HG03521 (cell line): ENCODE results near the gene PDHA1.

ENCODE experiments used
- ATAC-seq: cut with Tn5 transposase; IDR thresholded peaks from one replicate; pipeline ENCODE4 v1.9.1; 2021; ENCODE audit warnings: mild to moderate bottlenecking, moderate library complexity; ENCODE audit not compliant: unreplicated experiment

Gene PDHA1

DNA sequence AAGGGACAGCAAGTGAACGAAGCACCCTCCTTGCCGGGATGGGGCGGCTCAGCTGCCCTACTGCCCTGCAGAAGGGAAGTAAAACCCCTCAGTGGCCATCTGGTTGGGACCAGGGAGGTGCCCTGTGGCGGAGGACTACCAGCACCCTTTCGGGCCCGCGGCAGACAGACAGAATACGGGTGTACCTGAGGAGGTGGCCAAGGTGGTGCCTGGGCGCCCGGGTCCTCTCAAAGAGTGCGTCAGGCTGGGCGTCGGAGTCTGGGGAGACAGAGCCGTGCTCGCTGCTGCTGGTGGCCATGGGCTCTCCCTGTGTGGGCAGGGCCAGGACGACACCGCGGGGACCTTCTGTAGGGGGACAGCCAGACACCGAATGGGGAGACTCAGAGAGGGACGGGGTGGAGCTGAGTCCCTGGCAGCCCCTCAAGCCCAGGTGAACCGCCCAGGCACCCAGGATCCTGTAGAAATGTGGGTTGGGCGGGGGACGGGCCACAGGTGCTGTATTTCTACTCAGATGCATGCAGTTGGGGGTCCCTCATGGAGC lies 29.7 kb downstream of the PDHA1 start:
- ATAC-seq, result no peak

DNA sequence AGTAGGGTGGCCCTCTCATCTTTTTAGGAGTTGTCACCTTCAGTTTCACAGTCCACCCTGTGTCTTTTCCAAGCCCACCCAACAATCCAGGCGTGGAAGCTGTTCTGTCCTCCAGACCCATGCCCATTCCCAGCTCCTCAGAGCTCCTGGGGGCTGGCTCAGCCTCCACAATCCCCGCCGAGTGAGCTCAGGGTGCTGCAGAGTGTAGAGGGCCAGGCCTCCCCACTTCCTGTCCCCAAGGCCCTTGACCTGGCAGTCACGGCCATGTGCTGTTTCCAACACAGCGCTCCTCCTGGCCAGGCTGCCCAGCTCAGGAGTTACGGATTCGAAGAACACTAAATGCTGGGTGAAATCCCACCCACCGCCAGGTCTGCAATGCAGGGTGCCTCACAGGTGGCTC lies 31.8 kb downstream of the PDHA1 start:
- ATAC-seq, result no peak

DNA sequence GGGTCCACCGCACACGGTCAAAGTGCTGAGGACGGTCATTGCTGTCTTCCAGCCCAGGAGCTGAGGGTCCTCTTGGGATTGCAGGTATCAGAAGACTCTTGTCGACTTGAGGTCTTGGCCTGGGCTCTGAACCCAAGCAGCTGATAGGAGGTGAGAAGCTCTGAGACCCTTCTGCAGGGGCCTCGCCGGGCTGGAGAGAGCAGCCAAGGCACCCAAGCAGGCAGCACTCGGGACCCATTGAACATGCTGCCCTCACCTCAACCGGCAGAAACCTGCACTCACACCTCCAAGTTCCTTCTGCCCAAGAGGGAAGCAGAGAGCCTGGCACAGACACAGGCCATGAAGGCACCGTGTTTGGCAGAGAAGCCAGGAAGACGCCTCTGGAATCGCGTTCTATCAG lies 34.1 kb downstream of the PDHA1 start:
- no peak for ATAC-seq

DNA sequence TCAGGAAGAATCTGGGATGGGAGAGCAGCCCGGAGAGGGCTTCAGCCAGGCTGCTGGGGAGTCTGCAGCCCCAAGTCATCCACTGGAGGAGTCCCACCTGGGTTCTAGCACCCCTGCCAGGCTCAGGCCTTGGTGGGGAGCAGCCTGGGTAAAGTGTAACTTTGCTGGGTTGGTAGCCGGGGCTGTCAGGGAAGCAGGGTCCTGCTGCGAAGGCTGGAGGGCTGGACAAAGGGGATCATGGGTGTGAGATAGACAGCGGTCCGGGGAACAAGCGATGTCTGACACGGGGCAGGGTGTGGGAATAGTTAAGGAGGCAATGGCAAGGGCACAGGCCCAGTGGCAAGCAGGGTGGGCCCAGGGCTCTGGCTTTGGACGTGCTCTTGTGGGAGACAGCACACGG lies 37.6 kb downstream of the PDHA1 start:
- ATAC-seq, result no peak

DNA sequence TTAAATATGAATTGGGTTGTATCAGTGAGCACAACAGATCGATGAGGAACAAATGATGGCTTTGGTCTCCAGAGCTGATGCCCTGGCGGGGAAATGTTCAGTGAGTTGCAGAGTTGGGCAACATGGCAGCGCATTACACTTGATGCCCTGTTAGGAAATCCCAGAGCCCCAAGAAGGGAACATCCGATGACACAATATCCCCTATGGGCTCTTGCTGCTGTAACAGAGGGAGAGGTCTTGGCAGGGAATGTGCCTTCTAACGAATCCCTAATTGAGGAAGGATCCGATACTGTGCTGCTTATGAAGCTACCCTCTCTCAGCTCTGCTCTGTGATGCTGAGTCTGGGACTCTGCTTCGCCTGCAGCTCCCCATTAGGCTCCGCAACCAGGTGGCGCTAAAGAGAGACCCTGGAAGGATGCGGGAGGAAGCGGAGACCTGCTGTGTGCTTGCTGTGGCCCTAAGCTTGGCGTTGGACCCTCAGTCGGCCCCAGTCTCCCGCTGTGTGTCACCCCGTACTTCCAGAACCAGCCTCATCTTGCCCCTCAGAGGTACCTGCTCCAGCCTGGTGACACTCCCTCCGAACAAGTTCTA lies 38.9 kb downstream of the PDHA1 start:
- ATAC-seq, result no peak

DNA sequence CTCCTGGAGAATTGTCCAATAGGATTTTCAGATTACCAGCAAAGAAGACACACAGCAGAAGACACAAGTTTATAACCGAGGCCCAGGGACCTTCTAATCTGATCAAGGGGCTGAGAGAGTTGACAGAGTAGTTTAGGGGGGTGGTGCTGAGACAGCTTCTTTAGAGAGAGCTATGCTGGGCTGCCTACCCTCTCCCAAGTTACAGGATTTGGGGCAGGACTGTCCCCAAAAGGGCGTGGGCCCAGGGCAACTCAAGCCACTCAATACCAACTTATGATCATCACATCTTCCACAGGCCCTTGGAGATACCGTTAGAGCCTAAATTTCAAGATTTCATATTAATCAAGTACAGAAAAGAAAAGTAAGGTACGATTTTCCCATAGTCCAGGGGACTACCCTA lies 43.0 kb downstream of the PDHA1 start:
- no peak for ATAC-seq

DNA sequence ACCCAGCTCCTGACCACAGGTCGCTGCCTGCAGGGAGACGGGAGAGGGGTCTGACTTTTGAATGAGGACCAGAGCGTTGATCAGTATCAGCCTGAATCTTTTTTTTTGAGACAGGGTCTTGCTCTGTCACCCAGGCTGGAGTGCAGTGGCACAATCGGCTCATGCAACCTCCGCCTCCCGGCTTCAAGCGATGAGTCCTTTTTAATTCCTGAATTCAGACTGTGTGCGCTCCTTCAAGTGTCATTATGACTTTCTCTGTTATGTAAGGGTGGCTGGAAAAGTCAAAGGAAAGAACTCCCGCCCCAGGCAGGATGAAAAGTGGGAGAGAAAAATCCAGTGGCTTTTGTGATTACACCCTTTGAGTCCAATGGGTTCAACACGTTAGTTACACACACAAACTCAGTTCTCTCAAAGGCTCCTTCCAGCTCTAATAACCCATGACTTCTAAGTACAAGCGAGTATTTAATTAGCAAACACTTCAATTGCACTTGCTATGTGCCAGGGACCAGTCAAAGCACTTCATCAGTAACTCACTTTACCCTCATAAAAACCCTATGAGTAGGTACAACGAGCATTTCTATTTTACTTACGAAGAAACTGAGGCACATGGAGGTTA lies 44.4 kb downstream of the PDHA1 start:
- no peak for ATAC-seq

DNA sequence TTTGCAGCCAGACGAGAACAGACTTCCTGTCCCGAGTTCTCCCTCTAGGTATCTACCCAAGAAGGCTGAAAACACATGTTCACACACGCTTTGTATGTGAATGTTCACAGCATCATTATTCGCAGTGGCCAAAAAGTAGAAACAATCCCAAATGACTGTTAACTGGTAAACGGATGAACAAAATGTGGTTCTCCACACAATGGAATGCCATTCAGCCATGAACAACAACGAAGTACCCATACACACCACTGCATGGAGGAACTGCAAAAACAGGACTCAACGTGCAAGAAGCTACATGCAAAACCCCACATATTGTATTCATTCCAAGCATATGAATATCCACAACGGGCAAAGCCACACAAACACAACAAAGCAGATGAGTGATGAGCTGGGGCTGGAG lies 45.0 kb downstream of the PDHA1 start:
- ATAC-seq, result no peak

DNA sequence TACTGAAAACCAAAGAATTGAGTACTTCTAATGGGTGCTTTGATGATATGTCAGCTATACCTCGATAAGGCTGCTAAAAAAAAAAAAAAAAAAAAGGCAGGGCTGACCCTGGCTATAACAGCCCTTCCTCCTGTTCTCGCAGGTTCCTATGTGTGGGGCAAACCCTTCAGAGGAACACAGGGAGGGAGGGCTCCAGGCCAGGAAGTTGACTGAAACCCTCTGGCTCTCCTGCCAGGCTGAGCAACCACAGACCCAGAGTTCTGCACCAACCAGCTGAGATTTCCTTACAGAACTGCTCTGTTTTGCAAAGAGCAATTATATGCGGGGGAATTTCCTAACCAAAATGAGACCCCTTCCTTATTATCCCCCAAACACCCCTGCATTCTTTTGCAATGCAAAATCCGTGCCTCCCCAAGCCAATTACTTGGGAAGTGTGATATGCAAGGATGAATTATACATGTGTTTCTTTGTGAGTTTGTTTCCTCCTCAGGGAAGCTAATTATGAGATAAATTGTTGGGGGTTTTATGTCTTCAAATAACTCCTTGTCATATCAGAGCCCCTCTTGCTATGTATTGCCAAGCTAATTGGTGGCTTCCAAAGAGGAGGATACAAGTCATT lies 45.6 kb downstream of the PDHA1 start:
- no peak for ATAC-seq

DNA sequence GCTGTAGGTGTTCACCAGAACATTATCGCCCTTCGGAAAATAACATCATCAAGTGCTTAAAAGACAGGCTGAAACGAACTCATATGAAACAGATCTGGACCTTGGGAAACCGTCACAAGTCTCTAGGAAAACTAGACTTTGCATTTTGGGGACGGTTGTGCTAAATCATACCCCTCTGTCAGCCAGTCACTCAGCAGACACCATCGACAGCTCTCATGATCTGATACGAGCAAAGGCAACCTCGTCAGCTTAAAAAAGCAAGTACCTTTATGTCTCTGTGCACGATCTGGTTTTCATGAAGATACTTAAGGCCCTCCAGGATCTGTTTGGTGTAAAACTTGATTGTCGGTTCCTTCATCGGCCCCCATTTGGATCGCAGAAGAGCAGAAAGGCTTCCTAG lies 48.4 kb downstream of the PDHA1 start:
- no peak for ATAC-seq

DNA sequence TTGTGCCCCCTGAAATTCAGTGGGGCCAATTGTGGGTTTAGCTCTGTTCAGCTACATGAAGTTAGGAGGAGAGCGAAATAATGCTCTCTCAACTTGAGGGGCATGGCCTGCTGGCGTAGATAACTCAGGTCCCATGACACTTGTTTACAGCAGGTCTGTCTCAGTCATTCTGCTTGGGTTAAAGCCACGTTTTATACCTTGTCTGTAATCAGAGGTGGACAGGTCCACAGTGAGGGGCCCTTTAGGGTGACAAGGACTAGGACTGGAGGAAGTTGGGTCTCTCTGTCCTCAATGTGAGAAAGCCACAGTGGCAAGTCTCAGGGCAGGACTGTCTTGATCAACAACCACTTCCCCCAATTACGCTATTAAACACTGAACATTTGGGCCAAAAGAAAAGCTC lies 49.0 kb downstream of the PDHA1 start:
- no peak for ATAC-seq

DNA sequence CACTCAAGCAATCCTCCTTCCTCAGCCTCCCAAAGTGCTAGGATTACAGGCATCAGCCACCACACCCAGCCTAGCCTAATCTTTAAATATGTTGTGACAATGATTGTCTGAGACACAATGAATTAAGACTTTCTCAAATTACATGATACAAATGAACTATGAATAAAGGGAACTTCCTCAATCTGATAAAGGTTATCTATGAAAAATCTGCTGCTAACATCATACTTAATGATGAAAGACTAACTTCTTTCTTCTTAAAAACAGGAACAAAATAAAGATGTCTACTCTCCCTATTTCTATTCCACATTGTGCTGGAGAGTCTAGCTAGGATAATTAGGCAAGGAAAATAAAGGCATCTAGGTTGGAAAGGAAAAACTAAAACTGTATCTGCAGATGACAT lies 60.0 kb downstream of the PDHA1 start:
- ATAC-seq, result no peak

DNA sequence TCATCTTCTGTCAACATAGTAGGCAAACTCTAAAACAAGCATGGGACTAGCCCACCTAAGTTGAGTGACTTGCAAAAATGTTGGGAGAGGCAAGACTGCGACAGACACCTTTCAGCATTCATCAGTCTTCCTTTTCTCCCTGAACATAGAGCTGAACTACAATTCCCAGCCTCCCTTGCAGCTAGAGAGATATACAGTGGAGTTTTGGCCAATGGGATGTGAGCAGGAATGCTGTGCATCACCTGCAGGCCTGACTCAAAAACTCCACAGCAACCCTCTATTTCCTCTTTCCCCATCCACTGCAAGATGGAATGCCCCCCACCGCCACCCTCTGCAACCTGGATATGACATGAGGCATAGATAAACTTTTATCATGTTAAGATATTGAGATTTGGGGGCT lies 66.5 kb downstream of the PDHA1 start:
- ATAC-seq, result no peak
